ENCODE data around the gene AQR.

GRCh38 chr15:34810443-34811129 is 159.0 kb downstream of the AQR start:
- TF ChIP-seq, protein P1, sequence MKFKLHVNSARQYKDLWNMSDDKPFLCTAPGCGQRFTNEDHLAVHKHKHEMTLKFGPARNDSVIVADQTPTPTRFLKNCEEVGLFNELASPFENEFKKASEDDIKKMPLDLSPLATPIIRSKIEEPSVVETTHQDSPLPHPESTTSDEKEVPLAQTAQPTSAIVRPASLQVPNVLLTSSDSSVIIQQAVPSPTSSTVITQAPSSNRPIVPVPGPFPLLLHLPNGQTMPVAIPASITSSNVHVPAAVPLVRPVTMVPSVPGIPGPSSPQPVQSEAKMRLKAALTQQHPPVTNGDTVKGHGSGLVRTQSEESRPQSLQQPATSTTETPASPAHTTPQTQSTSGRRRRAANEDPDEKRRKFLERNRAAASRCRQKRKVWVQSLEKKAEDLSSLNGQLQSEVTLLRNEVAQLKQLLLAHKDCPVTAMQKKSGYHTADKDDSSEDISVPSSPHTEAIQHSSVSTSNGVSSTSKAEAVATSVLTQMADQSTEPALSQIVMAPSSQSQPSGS (IDR thresholded peaks at IDR 0.05; ENCODE audit: low read length), result no peak
- no peak for TF ChIP-seq POLR2A (IDR thresholded peaks at IDR 0.05; ENCODE audit: control extremely low read depth in 1 of 2, low read depth in 2 of 2, low read length in 2 of 2)
- TF ChIP-seq, protein P2, sequence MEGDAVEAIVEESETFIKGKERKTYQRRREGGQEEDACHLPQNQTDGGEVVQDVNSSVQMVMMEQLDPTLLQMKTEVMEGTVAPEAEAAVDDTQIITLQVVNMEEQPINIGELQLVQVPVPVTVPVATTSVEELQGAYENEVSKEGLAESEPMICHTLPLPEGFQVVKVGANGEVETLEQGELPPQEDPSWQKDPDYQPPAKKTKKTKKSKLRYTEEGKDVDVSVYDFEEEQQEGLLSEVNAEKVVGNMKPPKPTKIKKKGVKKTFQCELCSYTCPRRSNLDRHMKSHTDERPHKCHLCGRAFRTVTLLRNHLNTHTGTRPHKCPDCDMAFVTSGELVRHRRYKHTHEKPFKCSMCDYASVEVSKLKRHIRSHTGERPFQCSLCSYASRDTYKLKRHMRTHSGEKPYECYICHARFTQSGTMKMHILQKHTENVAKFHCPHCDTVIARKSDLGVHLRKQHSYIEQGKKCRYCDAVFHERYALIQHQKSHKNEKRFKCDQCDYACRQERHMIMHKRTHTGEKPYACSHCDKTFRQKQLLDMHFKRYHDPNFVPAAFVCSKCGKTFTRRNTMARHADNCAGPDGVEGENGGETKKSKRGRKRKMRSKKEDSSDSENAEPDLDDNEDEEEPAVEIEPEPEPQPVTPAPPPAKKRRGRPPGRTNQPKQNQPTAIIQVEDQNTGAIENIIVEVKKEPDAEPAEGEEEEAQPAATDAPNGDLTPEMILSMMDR (IDR thresholded peaks at IDR 0.05; ENCODE audit: control extremely low read depth in 1 of 3, insufficient read depth in 1 of 3, low read depth in 1 of 3, low read length in 3 of 3), result no peak
- TF ChIP-seq ZNF274 (IDR thresholded peaks at IDR 0.05; ENCODE audit: borderline replicate concordance, extremely low read depth, low read length), result no peak
- TF ChIP-seq EZH2 (IDR thresholded peaks at IDR 0.05; ENCODE audit: low read depth, low read length, severe bottlenecking), result no peak
- TF ChIP-seq POLR2AphosphoS5 (IDR thresholded peaks at IDR 0.05; ENCODE audit: low read depth, low read length), result no peak
- no peak for TF ChIP-seq HDAC6 (IDR thresholded peaks at IDR 0.05; ENCODE audit: low read depth, low read length)
